ENCODE results near the gene CAB39. TPM values are rescaled to one million over a fixed set of nuclear protein-coding genes. Genes with fewer than 3 reads are reported as not detected.

The CAB39 gene
- total and polyA plus RNA-seq, 2 of the 8 experiments (the other 6 are each of a cell fraction or from before 2014, with no cell fraction given) = 16.4 to 50.5 TPM

DNA sequence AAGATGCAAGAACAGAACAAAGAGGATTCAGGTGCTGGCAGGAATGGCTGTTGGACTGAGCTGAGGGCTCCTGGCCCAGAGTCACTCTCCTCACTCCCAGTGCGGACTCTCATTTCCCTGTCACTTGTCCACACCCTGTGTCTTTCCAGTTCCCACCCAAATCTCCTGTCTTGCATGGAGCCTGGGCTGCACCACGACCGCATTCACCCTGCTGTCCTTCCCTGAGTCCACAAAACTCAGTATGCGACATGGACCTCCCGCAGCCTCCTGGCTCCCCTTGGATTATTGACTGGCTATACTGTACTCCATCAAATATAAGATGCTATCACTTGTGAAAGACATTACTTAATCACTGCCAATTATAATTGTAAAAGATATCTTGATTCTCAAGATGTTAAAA, 149.7 kb downstream of the CAB39 start:
- H3K18ac ChIP-seq (ENCODE audit: extremely low read depth, low read length) = peak overlapping the region; percentile 24; the same call in 1 of the 2 replicates
- no peak overlapping the region for H3K9ac ChIP-seq (replicated peaks in 1 of 4; ENCODE audit: extremely low read depth in 1 of 4, low read depth in 3 of 4, low read length in 3 of 4)
- no peaks in the 10 kb centered on the region for H3K9me3 ChIP-seq (ENCODE audit: insufficient read depth in 2 of 2, low read depth in 1 of 2, low read length in 1 of 2)
- no peak overlapping the region for H3K4me2 ChIP-seq (ENCODE audit: insufficient read depth in 1 of 2, low read depth in 2 of 2, low read length in 2 of 2)
- no peak overlapping the region for H3K23ac ChIP-seq (ENCODE audit: insufficient read length)
- peaks cover 0 to 2% of the 10 kb centered on the region in 2 experiments for H4K20me1 ChIP-seq (replicated peaks in 1 of 2; ENCODE audit: control insufficient read depth in 1 of 2, insufficient read depth in 2 of 2, low read length in 2 of 2)
- 93% methylated on average over 5 of the region's 5 CpGs; no CpG with 5 or more reads in 1 of the 2 experiments for WGBS, 2 experiments (ENCODE audit: extremely low coverage in 1 of 2, insufficient coverage in 1 of 2, insufficient read length in 1 of 2, insufficient replicate concordance in 2 of 2, low coverage in 1 of 2, low lambda C conversion rate in 2 of 2, missing lambda C conversion rate in 1 of 2)
- POLR2A ChIA-PET (ENCODE audit: partially characterized antibody) = interaction anchor here (0.7 to 2.8 kb wide), 5 partner anchors 9 to 40 kb away, joined by 3 to 17 read pairs (median 5); no protein-coding TSS in a partner anchor
- H2BK15ac ChIP-seq (ENCODE audit: low read length) = peak overlapping the region; percentile 66; the same call in 1 of the 2 replicates
- H2AK5ac ChIP-seq (ENCODE audit: low read depth, low read length) = no peak overlapping the region; the same call in 1 of the 2 replicates
- CTCF ChIA-PET (ENCODE audit: partially characterized antibody) = interaction anchor here (0.9 to 3.3 kb wide), 11 partner anchors 10 to 190 kb away, joined by 3 to 18 read pairs (median 9); no protein-coding TSS in a partner anchor
- no peak overlapping the region; the same call in 1 of the 2 replicates for H4K8ac ChIP-seq (ENCODE audit: extremely low read depth, insufficient read depth, low read length)
- no peak overlapping the region for H3K4me3 ChIP-seq (ENCODE audit: extremely low read depth in 1 of 4, insufficient read depth in 2 of 4, low read depth in 3 of 4, low read length in 4 of 4)
- H3K14ac ChIP-seq (ENCODE audit: insufficient read length) = no peak overlapping the region
- no peak overlapping the region for H4K91ac ChIP-seq (replicated peaks; ENCODE audit: insufficient read length, low read length)
- peaks cover 14% of the 10 kb centered on the region for H3K23me2 ChIP-seq (ENCODE audit: low read depth, low read length)
- H2AFZ ChIP-seq (ENCODE audit: low read length) = no peak overlapping the region
- no peak overlapping the region for H3K4ac ChIP-seq (replicated peaks; ENCODE audit: insufficient read length, low read depth, low read length)
- no peak overlapping the region for H3K56ac ChIP-seq (replicated peaks; ENCODE audit: insufficient read length, low read depth, low read length)
- no peaks in the 10 kb centered on the region; a peak in 1 of 7 replicates for H3K27me3 ChIP-seq (replicated peaks in 1 of 4; ENCODE audit: control insufficient read depth in 3 of 4, extremely low read depth in 1 of 4, insufficient read depth in 3 of 4, low read length in 3 of 4)
- H3K36me3 ChIP-seq (ENCODE audit: control insufficient read depth in 2 of 4, insufficient read depth in 4 of 4, low read length in 3 of 4) = no peaks in the 10 kb centered on the region
- no peak overlapping the region for H2BK12ac ChIP-seq (ENCODE audit: low read depth, low read length)
- H2BK5ac ChIP-seq (ENCODE audit: low read depth, low read length) = no peak overlapping the region
- H2BK120ac ChIP-seq (replicated peaks; ENCODE audit: low read depth, low read length) = no peak overlapping the region
- DNase-seq (ENCODE audit: low read depth in 1 of 2, low spot score in 2 of 2) (no peak), FAIRE-seq (no peak)
- peaks cover 4% of the 10 kb centered on the region; the same call in 1 of the 2 replicates for H3K79me1 ChIP-seq (ENCODE audit: low read depth, low read length)
- no peak overlapping the region for H4K5ac ChIP-seq (ENCODE audit: insufficient read length, low read depth, low read length)
- peaks cover 5 to 34% (median 24%) of the 10 kb centered on the region in 4 experiments for H3K4me1 ChIP-seq (replicated peaks in 1 of 4; ENCODE audit: control insufficient read depth in 3 of 4, insufficient read depth in 4 of 4, low read length in 3 of 4)
- 0 out of 2 replicates have a peak overlapping the region, but pooled peaks have one; percentile 62 for H2BK20ac ChIP-seq (ENCODE audit: low read length)
- no peak overlapping the region for H3K27ac ChIP-seq (ENCODE audit: low read depth, low read length)
- H3K79me2 ChIP-seq (ENCODE audit: control insufficient read depth in 1 of 2, insufficient read depth in 2 of 2, low read length in 2 of 2) = peaks cover 0 to 25% of the 10 kb centered on the region in 2 experiments; a peak in 3 of 4 replicates
- TF ChIP-seq ASH2L (IDR thresholded peaks at IDR 0.05; ENCODE audit: low read length) (no peak), HDAC6 (IDR thresholded peaks at IDR 0.05; ENCODE audit: low read depth, low read length) (no peak), CBX8 (IDR thresholded peaks at IDR 0.05; ENCODE audit: borderline replicate concordance, low read depth, low read length) (no peak), TCF12 (IDR thresholded peaks at IDR 0.05; ENCODE audit: low read depth, low read length) (no peak), RNF2 (IDR thresholded peaks at IDR 0.05; ENCODE audit: borderline replicate concordance, low read depth, low read length, missing control alignments, poor library complexity, severe bottlenecking) (no peak), SP4 (IDR thresholded peaks at IDR 0.05; ENCODE audit: low read length) (no peak), CTBP2 (IDR thresholded peaks at IDR 0.05; ENCODE audit: borderline replicate concordance, insufficient read depth, insufficient read length, low read length) (no peak), TAF1 (IDR thresholded peaks at IDR 0.05; ENCODE audit: low read depth, low read length) (no peak), SP1 (IDR thresholded peaks at IDR 0.05; ENCODE audit: low read depth, low read length) (no peak), SIX5 (IDR thresholded peaks at IDR 0.05; ENCODE audit: low read depth, low read length) (no peak)
- TF ChIP-seq, protein P1, sequence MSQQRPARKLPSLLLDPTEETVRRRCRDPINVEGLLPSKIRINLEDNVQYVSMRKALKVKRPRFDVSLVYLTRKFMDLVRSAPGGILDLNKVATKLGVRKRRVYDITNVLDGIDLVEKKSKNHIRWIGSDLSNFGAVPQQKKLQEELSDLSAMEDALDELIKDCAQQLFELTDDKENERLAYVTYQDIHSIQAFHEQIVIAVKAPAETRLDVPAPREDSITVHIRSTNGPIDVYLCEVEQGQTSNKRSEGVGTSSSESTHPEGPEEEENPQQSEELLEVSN (IDR thresholded peaks at IDR 0.05) = no peak
- TF ChIP-seq, protein P2, sequence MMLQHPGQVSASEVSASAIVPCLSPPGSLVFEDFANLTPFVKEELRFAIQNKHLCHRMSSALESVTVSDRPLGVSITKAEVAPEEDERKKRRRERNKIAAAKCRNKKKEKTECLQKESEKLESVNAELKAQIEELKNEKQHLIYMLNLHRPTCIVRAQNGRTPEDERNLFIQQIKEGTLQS (IDR thresholded peaks at IDR 0.05; ENCODE audit: insufficient read depth, low read depth, low read length) = no peak

All from H1 (cell line).